CD4-positive, alpha-beta T cell treated with Interferon gamma for 1 hour (primary cell): ENCODE measurements around the gene PREB.
"Not testable (repeated sequence)": the region's sequence is repeated elsewhere in the genome, so short reads cannot be mapped to it uniquely, and the experiment has no call there.

Experiments
- DNase-seq: peaks from one replicate; pipeline ENCODE4 v3.0.0-alpha.2; 2020

Gene PREB

GRCh38 chr2:27125104-27125503, 9.3 kb downstream of the PREB start:
- DNase-seq = no peak

DNA sequence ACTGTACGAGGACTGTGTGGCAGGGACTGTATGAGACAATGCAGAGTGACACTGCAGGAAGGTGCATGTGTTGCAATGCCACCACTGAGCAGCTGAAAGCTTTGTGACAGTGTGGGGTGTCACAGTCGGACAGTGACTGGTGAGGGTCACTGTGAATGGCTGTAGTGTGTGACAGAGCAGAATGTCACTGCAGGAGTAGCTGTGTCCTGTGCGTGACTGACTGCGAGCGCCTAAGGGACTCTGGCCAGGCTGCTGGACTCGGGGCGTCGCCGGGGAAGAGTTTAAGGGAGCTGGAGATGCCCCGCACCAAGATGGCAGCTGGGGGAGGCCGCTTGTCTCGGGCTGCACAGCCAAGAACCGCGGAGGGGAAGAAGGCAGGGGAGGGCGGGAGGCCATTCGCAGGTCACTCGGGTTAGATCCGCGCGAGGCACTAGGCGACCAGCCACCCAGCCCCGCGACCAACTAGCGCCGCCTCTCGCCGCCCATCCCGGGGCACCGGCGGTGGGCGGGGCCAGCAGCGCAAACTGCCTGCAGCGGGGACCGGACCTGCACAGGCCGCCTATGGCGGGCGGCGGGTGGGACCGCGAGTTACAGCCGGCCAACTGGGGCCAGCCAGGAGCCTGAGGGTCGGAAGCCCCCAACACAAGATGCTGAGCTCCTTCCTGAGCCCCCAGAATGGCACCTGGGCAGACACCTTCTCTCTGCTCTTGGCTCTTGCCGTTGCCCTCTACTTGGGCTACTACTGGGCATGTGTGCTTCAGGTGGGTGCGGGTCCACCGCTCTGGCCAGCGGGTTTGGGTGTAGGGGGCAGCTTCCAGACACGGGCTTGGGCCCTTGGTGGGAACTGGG, 10.9 kb downstream of the PREB start, which contains the start of gene ABHD1:
Gene ABHD1 (plus strand): TSS at position 514 of the 849 bp plus-strand sequence. CDS start 134 bp downstream, at position 648.
- peak; percentile 74 for DNase-seq

DNA sequence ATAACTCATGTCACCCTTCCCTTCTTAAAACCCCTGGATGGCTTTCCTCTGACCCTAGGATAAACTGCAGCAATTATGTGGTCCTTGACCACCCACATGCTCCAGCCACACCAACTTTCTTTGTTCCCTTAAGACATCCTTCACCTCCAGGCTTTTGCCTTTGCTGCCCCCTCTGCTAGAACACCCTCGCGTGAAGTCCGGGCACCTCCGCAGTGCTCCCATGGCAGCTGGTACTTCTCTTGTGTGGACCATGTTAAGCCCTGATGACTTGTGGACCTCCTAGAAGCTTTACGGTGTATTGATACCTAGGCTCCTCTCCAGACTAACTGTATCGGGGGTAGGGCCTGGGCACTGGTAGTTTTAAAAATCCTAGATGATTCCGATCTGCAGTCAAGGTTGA, 11.6 kb downstream of the PREB start:
- no peak for DNase-seq

DNA sequence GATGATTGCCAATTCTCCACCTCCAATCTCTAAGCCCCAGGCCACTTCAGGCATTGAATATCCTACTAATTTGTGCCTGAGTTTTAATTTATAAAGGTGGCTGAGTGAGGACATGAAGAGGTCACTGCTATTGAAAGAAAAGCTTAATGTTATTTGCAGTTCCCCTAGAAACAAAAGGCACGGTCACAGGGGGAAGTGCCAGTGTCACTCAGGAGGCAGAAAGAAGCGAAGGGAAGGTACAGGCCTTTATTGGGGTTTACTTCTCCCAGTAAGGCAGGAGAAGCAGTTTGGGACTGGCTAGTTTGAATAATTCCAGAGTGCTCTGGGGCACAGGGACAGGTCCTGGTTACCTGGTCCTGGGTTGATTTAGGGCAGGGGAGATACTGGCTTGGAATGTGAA, 12.5 kb downstream of the PREB start:
- DNase-seq = no peak

DNA sequence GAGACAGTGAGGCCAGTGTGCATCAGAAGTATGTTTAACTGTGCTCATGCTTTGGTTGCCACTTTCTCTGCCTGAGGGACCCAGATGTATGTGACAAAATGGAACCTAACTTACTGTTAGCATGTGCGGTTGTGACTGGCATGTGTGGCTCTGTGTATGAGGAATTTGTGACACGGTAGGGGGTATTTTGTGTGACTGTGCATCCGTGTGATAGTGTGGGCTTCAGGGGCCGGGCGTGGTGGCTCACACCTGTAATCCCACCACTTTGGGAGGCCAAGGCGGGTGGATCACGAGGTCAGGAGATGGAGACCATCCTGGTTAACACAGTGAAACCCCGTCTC, 15.1 kb downstream of the PREB start:
- DNase-seq = not testable (repeated sequence)

DNA sequence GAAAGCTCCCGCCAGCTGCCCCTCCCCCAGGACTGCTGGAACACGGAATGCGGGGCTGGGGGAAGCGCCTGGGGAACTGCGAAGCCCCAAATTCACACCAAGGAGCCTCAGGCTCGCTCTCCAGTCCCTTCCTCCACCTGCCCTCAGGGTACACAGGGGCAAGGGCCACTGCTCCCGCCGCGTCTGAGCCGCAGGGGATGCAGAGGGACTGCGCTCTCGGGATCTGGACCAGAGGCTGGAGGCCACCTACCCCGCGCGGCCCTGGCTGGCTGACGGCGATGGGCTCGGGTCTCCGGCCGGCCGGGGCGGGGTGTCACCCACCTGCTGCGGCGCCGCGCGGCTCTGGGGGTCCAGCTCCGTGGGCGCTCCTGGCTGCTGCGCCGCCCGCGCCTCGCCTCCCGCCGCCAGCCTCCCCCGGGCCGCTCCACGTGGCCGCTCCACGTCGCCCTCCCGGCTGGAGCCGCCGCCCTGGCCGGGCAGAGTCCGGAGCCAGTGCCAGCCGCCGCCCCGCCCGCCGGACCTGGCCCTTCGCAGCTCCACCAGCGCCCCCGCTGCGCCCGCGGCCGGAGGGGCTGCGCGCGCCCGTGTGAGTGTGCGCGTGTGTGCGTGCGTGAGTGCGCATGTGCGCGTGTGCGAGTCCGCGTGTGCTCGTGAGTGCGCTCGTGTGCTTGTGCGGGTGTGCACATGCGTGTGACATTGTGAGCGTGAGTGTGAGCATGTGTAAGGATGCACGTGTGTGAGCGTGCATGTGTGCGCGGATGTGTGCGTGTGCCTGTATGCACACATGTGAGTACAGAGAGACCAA, 15.7 kb downstream of the PREB start, which contains the start of gene CGREF1:
Gene CGREF1 (minus strand): TSS at position 604 of the 805 bp plus-strand sequence. CDS start 14,762 bp downstream, outside the sequence.
- DNase-seq = no peak

- DNase-seq = no peak
These were observed 16.4 kb downstream of the PREB start for GRCh38 chr2:27117995-27118524.

DNA sequence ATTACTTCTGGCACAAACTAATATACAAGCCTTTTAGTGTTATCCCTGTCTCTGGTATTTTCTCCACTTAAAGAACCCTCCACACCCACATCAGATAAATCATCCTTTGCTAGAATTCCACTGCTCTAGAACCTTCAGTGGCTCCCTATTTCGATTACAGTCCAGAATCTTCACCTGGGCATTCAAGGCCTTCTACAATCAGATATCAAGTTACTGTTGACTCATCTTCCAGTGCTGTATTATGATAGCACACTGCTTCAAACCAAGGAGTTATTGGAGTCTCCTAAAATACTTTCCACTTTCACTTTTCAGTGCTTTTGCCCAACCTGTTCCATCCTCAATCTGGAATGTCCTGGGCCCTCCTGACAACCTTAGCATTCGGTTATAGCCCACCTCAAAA, 18.9 kb downstream of the PREB start:
- DNase-seq = no peak

DNA sequence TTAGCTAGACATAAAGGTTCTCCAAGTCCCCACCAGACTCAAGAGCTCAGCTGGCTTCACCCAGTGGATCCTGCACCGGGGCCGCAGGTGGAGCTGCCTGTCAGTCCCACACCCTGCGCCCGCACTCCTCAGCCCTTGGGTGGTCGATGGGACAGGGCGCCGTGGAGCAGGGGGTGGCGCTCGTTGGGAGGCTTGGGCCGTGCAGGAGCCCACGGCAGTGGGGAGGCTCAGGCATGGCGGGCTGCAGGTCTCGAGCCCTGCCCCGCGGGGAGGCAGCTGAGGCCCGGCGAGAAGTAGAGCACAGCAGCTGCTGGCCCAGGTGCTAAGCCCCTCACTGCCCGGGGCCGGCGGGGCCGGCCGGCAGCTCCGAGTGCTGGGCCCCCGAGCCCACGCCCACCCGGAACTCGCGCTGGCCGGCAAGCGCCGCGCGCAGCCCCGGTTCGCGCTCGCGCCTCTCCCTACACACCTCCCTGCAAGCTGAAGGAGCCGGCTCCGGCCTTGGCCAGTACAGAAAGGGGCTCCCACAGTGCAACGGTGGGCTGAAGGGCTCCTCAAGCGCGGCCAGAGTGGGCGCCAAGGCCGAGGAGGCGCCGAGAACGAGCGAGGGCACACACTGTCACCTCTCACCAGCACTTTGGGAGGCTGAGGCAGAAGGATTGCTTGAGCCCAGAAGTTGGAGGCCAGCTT, 22.9 kb downstream of the PREB start:
- DNase-seq = not testable (repeated sequence)

DNA sequence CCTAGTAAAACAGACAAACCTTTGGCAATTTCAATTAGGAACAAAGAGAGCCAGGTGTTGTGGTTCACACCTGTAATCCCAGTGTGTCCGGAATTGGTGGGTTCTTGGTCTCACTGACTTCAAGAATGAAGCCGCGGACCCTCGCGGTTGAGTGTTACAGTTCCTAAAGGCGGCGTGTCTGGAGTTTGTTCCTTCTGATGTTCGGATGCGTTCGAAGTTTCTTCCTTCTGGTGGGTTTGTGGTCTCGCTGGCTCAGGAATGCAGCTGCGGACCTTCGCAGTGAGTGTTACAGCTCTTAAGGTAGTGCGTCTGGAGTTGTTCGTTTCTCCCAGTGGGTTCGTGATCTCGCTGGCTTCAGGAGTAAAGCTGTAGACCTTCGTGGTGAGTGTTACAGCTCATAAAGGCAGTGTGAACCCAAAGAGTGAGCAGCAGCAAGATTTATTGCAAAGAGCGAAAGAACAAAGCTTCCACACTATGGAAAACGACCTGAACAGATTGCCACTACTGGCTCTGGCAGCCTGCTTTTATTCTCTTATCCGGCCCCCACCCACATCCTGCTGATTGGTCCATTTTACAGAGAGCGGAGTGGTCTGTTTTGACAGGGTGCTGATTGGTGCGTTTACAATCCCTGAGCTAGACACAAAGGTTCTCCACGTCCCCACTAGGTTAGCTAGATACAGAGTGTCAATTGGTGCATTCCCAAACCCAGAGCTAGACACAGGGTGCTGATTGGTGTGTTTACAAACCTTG, 23.7 kb downstream of the PREB start:
- DNase-seq = not testable (repeated sequence)

GRCh38 chr2:27109083-27109482, 25.4 kb downstream of the PREB start:
- no peak for DNase-seq

- DNase-seq = no peak
These were observed 26.2 kb downstream of the PREB start for GRCh38 chr2:27108221-27108620.

- no peak for DNase-seq
These were observed 28.5 kb downstream of the PREB start for GRCh38 chr2:27105981-27106380.

DNA sequence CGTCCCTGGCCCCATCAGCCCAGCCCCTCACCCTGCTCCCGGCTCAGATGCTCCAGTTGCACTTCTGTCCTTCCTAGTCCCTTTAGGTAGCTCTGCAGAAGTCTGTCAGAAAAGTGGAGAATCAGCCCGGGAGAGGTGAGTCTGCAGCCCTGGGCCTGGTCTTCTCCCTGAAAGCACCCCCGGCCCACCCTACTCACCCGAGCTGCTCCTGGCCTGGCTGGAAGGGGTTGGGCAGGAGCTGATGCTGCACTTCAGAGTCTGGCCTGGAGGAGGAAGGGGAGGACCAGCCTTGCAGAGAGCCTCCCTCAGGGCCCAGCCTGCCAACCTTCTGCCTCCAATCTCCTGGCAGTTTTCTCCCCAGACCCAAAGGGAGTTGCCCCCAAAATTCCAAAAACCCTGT, 32.1 kb downstream of the PREB start:
- no peak for DNase-seq

DNA sequence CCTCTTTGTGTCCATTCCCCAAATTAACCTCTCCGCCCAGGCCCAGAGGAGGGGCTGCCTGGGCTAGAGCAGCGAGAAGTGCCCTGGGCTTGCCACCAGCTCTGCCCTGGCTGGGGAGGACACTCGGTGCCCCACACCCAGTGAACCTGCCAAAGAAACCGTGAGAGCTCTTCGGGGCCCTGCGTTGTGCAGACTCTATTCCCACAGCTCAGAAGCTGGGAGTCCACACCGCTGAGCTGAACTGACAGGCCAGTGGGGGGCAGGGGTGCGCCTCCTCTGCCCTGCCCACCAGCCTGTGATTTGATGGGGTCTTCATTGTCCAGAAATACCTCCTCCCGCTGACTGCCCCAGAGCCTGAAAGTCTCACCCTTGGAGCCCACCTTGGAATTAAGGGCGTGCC, 34.4 kb downstream of the PREB start:
- no peak for DNase-seq

DNA sequence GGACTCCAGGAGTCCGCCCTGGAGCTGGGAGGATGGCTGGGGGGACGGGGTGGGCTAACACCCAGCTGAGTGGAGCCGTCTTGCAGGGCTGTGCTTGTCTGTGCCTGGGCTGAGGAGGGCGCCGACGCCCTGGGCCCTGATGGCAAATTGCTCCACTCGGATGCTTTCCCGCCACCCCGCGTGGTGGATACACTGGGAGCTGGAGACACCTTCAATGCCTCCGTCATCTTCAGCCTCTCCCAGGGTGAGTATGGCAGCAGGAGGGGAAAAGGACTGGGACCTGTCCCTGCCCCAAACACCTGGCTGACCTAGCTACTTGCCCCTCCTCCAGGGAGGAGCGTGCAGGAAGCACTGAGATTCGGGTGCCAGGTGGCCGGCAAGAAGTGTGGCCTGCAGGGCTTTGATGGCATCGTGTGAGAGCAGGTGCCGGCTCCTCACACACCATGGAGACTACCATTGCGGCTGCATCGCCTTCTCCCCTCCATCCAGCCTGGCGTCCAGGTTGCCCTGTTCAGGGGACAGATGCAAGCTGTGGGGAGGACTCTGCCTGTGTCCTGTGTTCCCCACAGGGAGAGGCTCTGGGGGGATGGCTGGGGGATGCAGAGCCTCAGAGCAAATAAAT, 35.0 kb downstream of the PREB start:
- no peak for DNase-seq

DNA sequence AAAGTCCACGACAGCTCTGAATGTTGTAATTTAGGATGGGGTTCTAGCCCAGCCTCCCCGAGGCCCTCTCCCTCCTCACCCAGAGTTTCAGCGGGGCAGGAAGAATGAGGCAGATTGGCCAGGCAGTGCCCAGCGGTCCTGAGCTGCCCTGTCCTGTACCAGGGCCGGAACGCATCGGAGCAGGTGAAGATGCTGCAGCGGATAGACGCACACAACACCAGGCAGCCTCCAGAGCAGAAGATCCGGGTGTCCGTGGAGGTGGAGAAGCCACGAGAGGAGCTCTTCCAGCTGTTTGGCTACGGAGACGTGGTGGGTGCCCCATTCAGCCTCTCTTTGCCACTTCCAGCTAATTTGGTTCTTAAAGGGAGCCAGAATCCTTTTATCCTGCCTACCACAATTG, 37.1 kb downstream of the PREB start:
- no peak for DNase-seq

DNA sequence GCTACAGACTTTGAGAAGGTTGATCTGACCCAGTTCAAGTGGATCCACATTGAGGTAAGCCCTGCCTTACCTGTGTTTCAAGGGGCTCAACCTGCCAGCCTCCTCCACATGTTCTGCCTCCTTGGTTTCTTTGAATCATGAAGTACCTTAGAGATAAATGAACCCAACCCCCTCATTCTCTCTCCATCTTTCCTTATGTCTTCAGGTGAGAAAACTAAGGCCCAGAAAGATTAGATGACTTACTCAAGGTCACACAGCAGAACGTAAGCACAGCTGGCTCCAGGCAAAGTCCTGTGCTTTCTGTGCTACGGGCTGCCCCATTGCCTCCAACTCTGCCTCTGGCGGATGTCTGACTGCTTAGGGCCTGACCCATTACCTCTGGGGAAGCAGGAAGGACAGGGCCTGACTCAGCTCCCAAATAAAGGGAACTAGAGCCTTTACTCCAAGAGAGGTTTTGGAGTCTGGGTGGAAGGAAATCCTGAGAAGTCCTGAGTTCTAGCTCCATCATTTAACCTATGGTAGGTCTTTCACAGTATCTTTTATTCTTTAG, 37.6 kb downstream of the PREB start:
- DNase-seq = no peak

GRCh38 chr2:27095745-27096651, 38.4 kb downstream of the PREB start:
- peak; percentile 51 for DNase-seq

GRCh38 chr2:27095427-27095744, 39.0 kb downstream of the PREB start:
- DNase-seq = no peak
